A549 (cell line): ENCODE data around the gene SERPIND1.

Experiments used
- NFE2L2 ChIP-seq: fragments of 150-350 bp; conservative IDR thresholded peaks from 2 replicates; pipeline ENCODE4 v1.6.1; 2014; ENCODE audit warnings: low read length
- RNF2 ChIP-seq: fragments of 200-600 bp; sonication (generic); IDR thresholded peaks from 2 replicates; pipeline ENCODE4 v1.6.1; 2016; ENCODE audit warnings: low read depth, mild to moderate bottlenecking, antibody characterized with exemption, moderate library complexity, borderline replicate concordance

DNA sequence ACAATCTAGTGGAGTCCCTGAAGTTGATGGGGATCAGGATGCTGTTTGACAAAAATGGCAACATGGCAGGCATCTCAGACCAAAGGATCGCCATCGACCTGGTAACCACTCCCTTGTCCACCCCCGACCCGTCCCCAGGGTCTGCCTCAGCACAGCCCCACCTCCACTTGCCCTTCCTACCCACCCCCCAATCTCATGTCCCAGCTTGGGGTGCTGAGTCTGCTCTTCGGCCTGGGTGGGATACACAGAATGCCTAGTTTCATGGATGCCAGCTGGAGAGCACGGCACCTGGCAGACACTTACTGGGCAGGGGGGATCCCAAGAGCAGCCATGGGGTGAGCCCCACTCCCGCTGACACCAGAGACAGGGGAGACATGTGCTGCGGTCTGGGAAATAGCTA is 12.1 kb downstream of the SERPIND1 start:
- TF ChIP-seq NFE2L2 (no peak), RNF2 (no peak)
